ENCODE data around the gene ARHGAP40. TPM values are rescaled to one million over a fixed set of nuclear protein-coding genes. Genes with fewer than 3 reads are reported as not detected.
A peak's percentile ranks its signal among the peaks of the same experiment; 100 is the strongest.

Gene ARHGAP40
- total RNA-seq, 1 experiment from 2014 or later: 0.14 TPM

- intact Hi-C loops (cut with micrococcal nuclease; ENCODE audit: unreplicated experiment): no loop called here
- Histone ChIP-seq H3K9me3 (no peaks in the 10 kb centered on the region), H3K4me1 (peaks cover 5% of the 10 kb centered on the region; the same call in 1 of the 2 replicates), H3K4me3 (ENCODE audit: low read depth, low read length) (no peak overlapping the region), H3K36me3 (ENCODE audit: control insufficient read depth, insufficient read depth, low read length) (no peaks in the 10 kb centered on the region), H3K27me3 (replicated peaks; ENCODE audit: control insufficient read depth, insufficient read depth, low read length) (0 out of 2 replicates have a peak, but pooled peaks cover 1% of the 10 kb centered on the region)
- TF ChIP-seq CTCF (IDR thresholded peaks at IDR 0.05; ENCODE audit: insufficient read depth in 1 of 2, low read depth in 1 of 2, low read length in 1 of 2, severe bottlenecking in 1 of 2, unreplicated experiment in 1 of 2): no peak
- Mint-ChIP-seq H3K36me3 (ENCODE audit: insufficient read depth, unreplicated experiment) (no peaks in the 10 kb centered on the region), H3K4me1 (ENCODE audit: low read depth, unreplicated experiment) (peaks cover 6% of the 10 kb centered on the region), H3K9me3 (ENCODE audit: unreplicated experiment) (no peaks in the 10 kb centered on the region), H3K27ac (ENCODE audit: unreplicated experiment) (no peak overlapping the region), H3K4me3 (ENCODE audit: unreplicated experiment) (no peak overlapping the region), H3K27me3 (ENCODE audit: insufficient read depth, unreplicated experiment) (peaks cover 21% of the 10 kb centered on the region)
- ChIA-PET POLR2A (no interaction called here), CTCF (interaction anchor here (0.9 kb wide), 1 partner anchor 102 kb away, joined by 4 read pairs; no protein-coding TSS in a partner anchor)
- peak; percentile 63 to 68 for DNase-seq
- no TSS peak for BruUV-seq (replicated peaks)
These were observed 15.6 kb downstream of the ARHGAP40 start for GRCh38 chr20:38617011-38617829.

- no peaks in the 10 kb centered on the region for H3K9me3 ChIP-seq
- H3K9me3 Mint-ChIP-seq (ENCODE audit: unreplicated experiment): no peaks in the 10 kb centered on the region
- H3K4me1 Mint-ChIP-seq (ENCODE audit: low read depth, unreplicated experiment): peaks cover 6% of the 10 kb centered on the region
- H3K27ac Mint-ChIP-seq (ENCODE audit: unreplicated experiment): no peak overlapping the region
- no peak overlapping the region for H3K4me3 Mint-ChIP-seq (ENCODE audit: unreplicated experiment)
- ChIA-PET CTCF (interaction anchor here (0.9 kb wide), 1 partner anchor 101 kb away, joined by 4 read pairs; no protein-coding TSS in a partner anchor), POLR2A (no interaction called here)
- intact Hi-C loops (cut with micrococcal nuclease; ENCODE audit: unreplicated experiment): no loop called here
- peaks cover 5% of the 10 kb centered on the region; the same call in 1 of the 2 replicates for H3K4me1 ChIP-seq
- H3K27me3 ChIP-seq (replicated peaks; ENCODE audit: control insufficient read depth, insufficient read depth, low read length): peaks cover 3% of the 10 kb centered on the region; the same call in 1 of the 2 replicates
- BruUV-seq (replicated peaks): no TSS peak
- no peaks in the 10 kb centered on the region for H3K36me3 ChIP-seq (ENCODE audit: control insufficient read depth, insufficient read depth, low read length)
- peaks cover 17% of the 10 kb centered on the region for H3K27me3 Mint-ChIP-seq (ENCODE audit: insufficient read depth, unreplicated experiment)
- no peak for TF ChIP-seq CTCF (IDR thresholded peaks at IDR 0.05; ENCODE audit: insufficient read depth in 1 of 2, low read depth in 1 of 2, low read length in 1 of 2, severe bottlenecking in 1 of 2, unreplicated experiment in 1 of 2)
- H3K36me3 Mint-ChIP-seq (ENCODE audit: insufficient read depth, unreplicated experiment): no peaks in the 10 kb centered on the region
- DNase-seq: no peak
- no peak overlapping the region for H3K4me3 ChIP-seq (ENCODE audit: low read depth, low read length)
These were observed 16.2 kb downstream of the ARHGAP40 start for GRCh38 chr20:38617830-38618196.

- no peaks in the 10 kb centered on the region for H3K36me3 Mint-ChIP-seq (ENCODE audit: insufficient read depth, unreplicated experiment)
- no peaks in the 10 kb centered on the region for H3K4me1 Mint-ChIP-seq (ENCODE audit: low read depth, unreplicated experiment)
- peaks cover 9% of the 10 kb centered on the region for H3K9me3 Mint-ChIP-seq (ENCODE audit: unreplicated experiment)
- H3K27ac Mint-ChIP-seq (ENCODE audit: unreplicated experiment): no peak overlapping the region
- BruUV-seq (replicated peaks): no TSS peak
- H3K4me3 Mint-ChIP-seq (ENCODE audit: unreplicated experiment): no peak overlapping the region
- peaks cover 5% of the 10 kb centered on the region; the same call in 1 of the 2 replicates for H3K4me1 ChIP-seq
- no peak for DNase-seq
- H3K27me3 Mint-ChIP-seq (ENCODE audit: insufficient read depth, unreplicated experiment): peaks cover 17% of the 10 kb centered on the region
- peaks cover 3% of the 10 kb centered on the region; the same call in 1 of the 2 replicates for H3K27me3 ChIP-seq (replicated peaks; ENCODE audit: control insufficient read depth, insufficient read depth, low read length)
- no peaks in the 10 kb centered on the region for H3K36me3 ChIP-seq (ENCODE audit: control insufficient read depth, insufficient read depth, low read length)
- ChIA-PET POLR2A (no interaction called here), CTCF (no interaction called here)
- intact Hi-C loops (cut with micrococcal nuclease; ENCODE audit: unreplicated experiment): no loop called here
- no peak for TF ChIP-seq CTCF (IDR thresholded peaks at IDR 0.05; ENCODE audit: insufficient read depth in 1 of 2, low read depth in 1 of 2, low read length in 1 of 2, severe bottlenecking in 1 of 2, unreplicated experiment in 1 of 2)
- no peaks in the 10 kb centered on the region for H3K9me3 ChIP-seq
- no peak overlapping the region for H3K4me3 ChIP-seq (ENCODE audit: low read depth, low read length)
These were observed 18.8 kb downstream of the ARHGAP40 start for GRCh38 chr20:38620441-38620840.
